ENCODE data around the gene KLHDC4.
"Not testable (repeated sequence)": the region's sequence is repeated elsewhere in the genome, so short reads cannot be mapped to it uniquely, and the experiment has no call there.

Gene KLHDC4

DNA sequence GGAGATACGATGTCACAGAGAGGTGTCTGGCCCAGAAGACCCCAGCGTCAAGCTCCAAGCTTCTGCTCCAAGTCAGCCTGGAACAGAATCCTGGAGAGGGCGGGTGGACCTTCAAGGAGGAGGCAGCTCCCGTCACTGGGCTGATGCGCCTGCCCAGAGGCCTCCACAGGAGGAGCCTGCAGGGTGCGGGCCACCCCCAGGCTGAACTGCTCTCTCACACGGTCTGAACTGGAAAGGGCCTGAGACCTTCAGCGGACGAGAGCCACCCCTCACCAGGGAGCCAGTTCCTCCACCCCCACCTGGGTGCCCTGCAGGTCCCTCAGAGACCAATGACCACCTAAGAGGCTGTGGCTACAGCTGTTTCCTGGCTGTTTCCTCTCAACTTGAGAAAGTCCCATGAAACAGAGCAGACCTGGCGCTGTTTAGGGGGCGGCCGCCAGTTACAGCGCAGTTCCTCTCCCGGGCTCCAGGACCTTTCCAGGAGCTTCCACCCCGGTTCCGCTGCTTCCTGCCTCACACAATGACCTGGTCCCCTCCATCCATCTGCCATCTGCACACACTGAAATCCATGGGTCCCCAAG, 36.0 kb upstream of the KLHDC4 start:
- H3K4me3 ChIP-seq (ENCODE audit: low read depth, low read length), result no peak overlapping the region
- H3K36me3 ChIP-seq (ENCODE audit: insufficient read depth, low read length), result no peaks in the 10 kb centered on the region
- H2AFZ ChIP-seq (ENCODE audit: low read length, unreplicated experiment), result no peak overlapping the region
- H3K27ac ChIP-seq (ENCODE audit: low read depth, low read length), result no peak overlapping the region
- no peaks in the 10 kb centered on the region for H3K27me3 ChIP-seq (ENCODE audit: insufficient read depth, low read length)
- H3K4me1 ChIP-seq (ENCODE audit: control insufficient read depth, insufficient read depth, low read length, unreplicated experiment), result peaks cover 7% of the 10 kb centered on the region
- no peaks in the 10 kb centered on the region for H3K79me2 ChIP-seq (ENCODE audit: control insufficient read depth, insufficient read depth, low read length, unreplicated experiment)

DNA sequence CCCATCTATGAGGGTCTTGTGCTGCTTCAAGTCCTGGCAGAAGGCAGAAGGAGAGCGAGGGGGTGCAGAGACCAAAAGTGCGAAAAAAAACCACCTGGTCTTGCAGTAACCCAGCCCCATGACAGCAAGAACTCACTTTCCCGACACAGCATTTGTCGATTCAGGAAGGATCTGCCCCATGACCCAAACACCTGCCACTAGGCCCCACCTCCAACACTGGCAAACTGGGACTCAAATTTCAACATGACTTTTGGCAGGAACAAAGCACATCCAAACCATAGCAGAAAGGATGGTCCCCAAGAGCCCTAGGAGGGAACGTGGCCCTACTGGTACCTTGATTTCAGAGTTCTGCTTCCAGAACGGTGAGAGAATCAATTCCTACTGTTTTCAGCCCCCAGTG, 34.7 kb upstream of the KLHDC4 start:
- Histone ChIP-seq H3K4me1 (ENCODE audit: control insufficient read depth, insufficient read depth, low read length, unreplicated experiment) (no peaks in the 10 kb centered on the region), H3K79me2 (ENCODE audit: control insufficient read depth, insufficient read depth, low read length, unreplicated experiment) (no peaks in the 10 kb centered on the region), H2AFZ (ENCODE audit: low read length, unreplicated experiment) (no peak overlapping the region), H3K36me3 (ENCODE audit: insufficient read depth, low read length) (no peaks in the 10 kb centered on the region), H3K27me3 (ENCODE audit: insufficient read depth, low read length) (no peaks in the 10 kb centered on the region), H3K27ac (ENCODE audit: low read depth, low read length) (no peak overlapping the region), H3K4me3 (ENCODE audit: low read depth, low read length) (no peak overlapping the region)

DNA sequence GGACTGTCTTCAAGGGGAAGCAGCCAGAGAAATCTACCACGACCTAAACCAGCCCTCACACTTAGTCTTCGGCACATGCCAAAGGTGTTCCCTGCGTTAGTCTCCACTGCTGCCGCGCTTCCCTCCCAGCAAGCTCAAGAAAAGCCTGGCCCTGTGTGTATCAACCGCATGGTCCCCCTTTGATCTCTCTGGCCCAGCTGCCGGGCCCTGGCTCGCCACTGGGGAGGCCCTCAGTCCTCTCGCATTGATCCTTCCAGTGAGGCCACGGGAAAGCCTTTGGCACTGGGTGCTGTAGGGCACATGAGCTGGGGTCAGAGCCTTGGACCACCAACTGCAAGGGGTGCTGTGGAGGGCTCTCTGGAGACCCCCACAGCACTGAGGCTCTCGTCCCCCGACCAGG, 29.6 kb upstream of the KLHDC4 start:
- no peak overlapping the region for H2AFZ ChIP-seq (ENCODE audit: low read length, unreplicated experiment)
- no peaks in the 10 kb centered on the region for H3K36me3 ChIP-seq (ENCODE audit: insufficient read depth, low read length)
- H3K4me1 ChIP-seq (ENCODE audit: control insufficient read depth, insufficient read depth, low read length, unreplicated experiment), result peaks cover 17% of the 10 kb centered on the region
- H3K27ac ChIP-seq (ENCODE audit: low read depth, low read length), result no peak overlapping the region
- H3K4me3 ChIP-seq (ENCODE audit: low read depth, low read length), result no peak overlapping the region
- H3K27me3 ChIP-seq (ENCODE audit: insufficient read depth, low read length), result no peaks in the 10 kb centered on the region
- H3K79me2 ChIP-seq (ENCODE audit: control insufficient read depth, insufficient read depth, low read length, unreplicated experiment), result no peaks in the 10 kb centered on the region

DNA sequence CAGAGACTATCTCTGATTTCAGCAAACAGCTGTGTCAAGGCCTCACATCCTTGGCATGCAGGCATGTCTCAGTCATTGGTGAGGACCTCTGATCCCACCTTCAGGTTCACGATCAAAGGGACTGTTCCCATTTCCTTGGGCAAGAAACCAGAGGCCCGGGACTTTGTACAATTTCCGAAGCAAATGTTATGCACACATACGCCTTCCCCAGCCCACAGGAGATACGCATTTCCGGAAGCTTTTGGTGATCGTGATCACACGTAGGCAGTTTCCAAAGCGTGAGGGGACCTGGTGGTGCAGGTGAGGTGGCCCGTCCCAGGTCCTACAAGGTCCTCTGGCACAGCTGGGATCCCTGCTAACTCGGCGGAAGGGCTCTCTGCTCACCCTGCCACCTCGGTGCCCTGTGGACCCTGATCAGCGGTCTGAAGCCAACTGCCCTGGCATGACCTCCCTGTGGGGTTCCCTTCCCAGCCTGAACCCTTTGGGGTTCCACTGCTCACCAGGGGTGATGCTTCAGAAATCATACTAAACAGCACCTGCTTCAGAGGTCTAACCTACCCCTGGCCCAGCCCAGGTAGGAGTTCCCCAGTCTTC, 28.8 kb upstream of the KLHDC4 start:
- Histone ChIP-seq H3K27ac (ENCODE audit: low read depth, low read length) (no peak overlapping the region), H3K27me3 (ENCODE audit: insufficient read depth, low read length) (no peaks in the 10 kb centered on the region), H3K79me2 (ENCODE audit: control insufficient read depth, insufficient read depth, low read length, unreplicated experiment) (no peaks in the 10 kb centered on the region), H3K4me1 (ENCODE audit: control insufficient read depth, insufficient read depth, low read length, unreplicated experiment) (peaks cover 24% of the 10 kb centered on the region), H2AFZ (ENCODE audit: low read length, unreplicated experiment) (no peak overlapping the region), H3K4me3 (ENCODE audit: low read depth, low read length) (no peak overlapping the region), H3K36me3 (ENCODE audit: insufficient read depth, low read length) (no peaks in the 10 kb centered on the region)

DNA sequence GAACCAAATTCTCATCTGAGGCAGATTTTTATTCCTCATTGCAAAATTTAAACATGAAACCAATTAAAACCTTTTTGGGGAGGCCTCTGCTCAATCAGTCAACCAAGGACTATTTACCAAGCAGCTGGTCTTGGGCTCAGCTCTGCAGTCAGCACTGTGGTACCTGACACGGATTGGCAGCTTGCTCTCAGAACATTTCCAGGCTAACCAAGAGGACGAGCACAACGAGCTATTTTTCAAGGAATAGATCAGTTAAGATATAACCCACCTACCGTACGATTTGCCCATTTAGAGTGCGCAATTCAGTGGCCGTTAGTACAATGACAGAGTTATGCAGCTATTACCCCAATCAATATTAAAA, 26.4 kb upstream of the KLHDC4 start:
- H3K4me1 ChIP-seq (ENCODE audit: control insufficient read depth, insufficient read depth, low read length, unreplicated experiment), result peaks cover 26% of the 10 kb centered on the region
- no peak overlapping the region for H2AFZ ChIP-seq (ENCODE audit: low read length, unreplicated experiment)
- no peak overlapping the region for H3K4me3 ChIP-seq (ENCODE audit: low read depth, low read length)
- no peak overlapping the region for H3K27ac ChIP-seq (ENCODE audit: low read depth, low read length)
- H3K27me3 ChIP-seq (ENCODE audit: insufficient read depth, low read length), result no peaks in the 10 kb centered on the region
- no peaks in the 10 kb centered on the region for H3K79me2 ChIP-seq (ENCODE audit: control insufficient read depth, insufficient read depth, low read length, unreplicated experiment)
- H3K36me3 ChIP-seq (ENCODE audit: insufficient read depth, low read length), result no peaks in the 10 kb centered on the region

DNA sequence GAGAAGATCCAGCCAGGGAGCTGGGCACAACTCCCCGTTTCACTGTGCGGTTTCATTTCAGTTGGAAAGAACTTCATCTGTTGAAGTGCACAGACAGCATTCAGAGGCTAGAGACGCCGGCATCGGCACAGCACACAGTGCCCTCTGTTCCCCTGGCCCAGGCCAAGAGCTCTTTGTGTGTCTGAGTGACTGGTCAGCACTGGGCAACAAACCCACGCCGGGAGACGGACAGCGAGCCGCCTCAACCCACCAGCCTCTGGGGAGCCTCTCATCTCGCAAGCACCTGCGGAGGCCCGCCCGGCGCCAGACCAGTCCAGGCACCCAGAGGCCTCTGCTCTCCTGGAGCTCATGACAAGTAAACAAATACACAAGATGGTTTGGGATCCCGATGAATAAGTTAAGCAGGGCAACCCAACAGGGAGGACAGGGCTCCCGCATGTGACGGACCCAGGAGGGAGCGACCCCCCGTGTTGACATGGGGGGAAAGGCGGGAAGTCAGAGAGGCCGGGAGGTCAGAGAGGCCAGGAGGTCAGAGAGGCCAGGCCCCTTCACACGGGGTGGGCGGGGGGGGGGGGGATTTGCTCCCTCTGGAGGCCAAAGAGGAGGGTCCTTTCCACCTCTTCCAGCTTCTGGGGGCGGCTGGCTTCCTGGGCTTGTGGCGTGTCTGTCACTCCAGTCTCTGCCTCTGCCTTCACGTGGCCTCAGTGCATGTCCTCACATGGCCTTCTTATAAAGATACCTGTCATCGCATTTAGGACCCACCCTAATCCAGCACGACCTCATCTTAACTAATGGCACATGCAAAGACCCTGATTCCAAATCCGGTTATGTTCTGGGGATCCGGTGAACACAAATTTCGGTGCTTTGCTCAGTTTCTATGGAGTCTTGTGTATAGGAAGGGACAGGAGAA, 25.8 kb upstream of the KLHDC4 start:
- Histone ChIP-seq H3K4me1 (ENCODE audit: control insufficient read depth, insufficient read depth, low read length, unreplicated experiment) (peaks cover 26% of the 10 kb centered on the region), H3K36me3 (ENCODE audit: insufficient read depth, low read length) (no peaks in the 10 kb centered on the region), H3K79me2 (ENCODE audit: control insufficient read depth, insufficient read depth, low read length, unreplicated experiment) (no peaks in the 10 kb centered on the region)

DNA sequence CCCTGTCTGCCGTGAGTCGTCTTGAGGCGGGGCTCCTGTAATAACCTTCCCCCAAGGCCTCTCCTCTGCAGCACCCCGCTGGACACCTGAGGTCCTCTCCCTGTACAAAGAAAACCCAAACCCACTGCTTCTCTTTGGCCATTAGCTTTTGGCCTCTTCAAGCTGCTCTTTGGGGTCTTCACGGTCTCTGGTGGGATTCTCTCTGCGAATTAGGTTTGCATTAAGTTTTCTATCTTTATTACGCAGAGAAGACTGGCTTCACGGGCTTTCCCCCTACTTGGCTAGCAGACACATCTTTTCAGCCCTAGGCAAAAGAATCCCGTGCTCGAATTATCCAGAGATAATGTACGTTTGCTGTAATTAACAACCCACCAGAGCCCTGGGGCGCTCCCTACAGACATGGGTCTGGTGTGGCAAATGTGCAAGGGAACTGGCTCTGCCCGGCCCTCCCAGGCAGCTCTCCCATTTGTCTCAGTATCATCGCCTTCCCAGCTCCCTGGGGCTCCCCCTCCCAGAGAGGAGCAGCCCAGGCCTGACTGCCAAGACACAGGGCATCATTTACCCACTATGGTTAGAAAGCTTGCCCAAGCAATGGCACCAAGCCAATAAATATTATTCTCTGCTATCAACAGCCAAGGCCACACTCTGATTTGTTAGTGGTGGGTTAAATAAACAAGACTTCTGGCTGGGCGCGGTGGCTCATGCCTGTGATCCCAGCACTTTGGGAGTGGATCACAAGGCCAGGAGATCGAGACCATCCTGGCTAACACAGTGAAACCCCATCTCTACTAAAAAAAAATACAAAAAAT, 24.7 kb upstream of the KLHDC4 start:
- no peaks in the 10 kb centered on the region for H3K27me3 ChIP-seq (ENCODE audit: insufficient read depth, low read length)
- peak overlapping the region; percentile 46; the same call in 1 of the 2 replicates for H3K27ac ChIP-seq (ENCODE audit: low read depth, low read length)
- H2AFZ ChIP-seq (ENCODE audit: low read length, unreplicated experiment), result no peak overlapping the region
- H3K36me3 ChIP-seq (ENCODE audit: insufficient read depth, low read length), result no peaks in the 10 kb centered on the region
- H3K4me1 ChIP-seq (ENCODE audit: control insufficient read depth, insufficient read depth, low read length, unreplicated experiment), result peaks cover 26% of the 10 kb centered on the region
- no peaks in the 10 kb centered on the region for H3K79me2 ChIP-seq (ENCODE audit: control insufficient read depth, insufficient read depth, low read length, unreplicated experiment)
- H3K4me3 ChIP-seq (ENCODE audit: low read depth, low read length), result no peak overlapping the region

More for the DNA sequence above, 25.8 kb upstream of the KLHDC4 start:
- Histone ChIP-seq H3K27ac (ENCODE audit: low read depth, low read length) (no peak overlapping the region), H2AFZ (ENCODE audit: low read length, unreplicated experiment) (no peak overlapping the region), H3K27me3 (ENCODE audit: insufficient read depth, low read length) (no peaks in the 10 kb centered on the region), H3K4me3 (ENCODE audit: low read depth, low read length) (no peak overlapping the region)

DNA sequence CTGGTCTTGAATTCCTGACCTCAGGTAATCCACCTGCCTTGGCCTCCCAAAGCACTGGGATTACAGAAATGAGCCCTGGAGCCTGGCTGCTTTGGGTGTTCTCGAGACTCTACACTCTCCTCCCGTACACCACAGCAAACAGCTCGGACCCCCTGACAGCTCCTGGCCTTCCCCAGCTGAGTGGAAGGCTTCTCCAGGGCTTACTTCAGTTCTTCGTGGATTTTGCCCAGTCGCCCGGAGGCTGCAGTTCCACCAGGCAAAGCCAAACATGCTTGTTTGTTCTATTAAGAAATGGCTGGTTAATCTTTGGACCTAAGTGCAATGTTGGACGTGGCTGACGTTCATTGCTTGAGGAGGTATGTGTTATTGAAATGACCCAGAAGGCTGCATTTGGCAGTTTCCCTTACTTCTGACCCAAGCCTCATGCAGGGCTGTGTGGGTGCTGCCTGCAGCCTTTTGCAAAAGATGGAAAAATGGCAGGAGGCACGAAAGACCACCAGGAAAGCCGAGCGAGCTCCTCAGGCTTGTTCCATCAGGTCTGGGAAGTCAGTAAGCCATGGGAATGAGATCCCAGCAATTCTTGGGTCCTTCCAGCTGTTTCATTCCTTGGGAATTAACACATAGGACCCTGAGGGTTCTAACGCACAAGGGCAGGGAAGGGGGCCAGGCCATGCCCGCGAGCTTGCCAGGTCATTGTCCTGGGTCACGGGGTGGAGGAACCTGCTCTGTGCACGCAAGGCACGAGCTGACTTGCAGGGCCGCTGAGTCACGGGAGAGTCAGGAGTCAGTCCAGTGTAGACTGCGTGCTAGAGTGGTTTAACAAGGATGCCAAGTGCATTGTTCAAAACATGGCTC, 23.9 kb upstream of the KLHDC4 start:
- Histone ChIP-seq H3K4me3 (ENCODE audit: low read depth, low read length) (no peak overlapping the region), H3K27ac (ENCODE audit: low read depth, low read length) (peak overlapping the region; percentile 40; the same call in 1 of the 2 replicates), H3K4me1 (ENCODE audit: control insufficient read depth, insufficient read depth, low read length, unreplicated experiment) (peaks cover 26% of the 10 kb centered on the region), H3K36me3 (ENCODE audit: insufficient read depth, low read length) (no peaks in the 10 kb centered on the region), H2AFZ (ENCODE audit: low read length, unreplicated experiment) (no peak overlapping the region), H3K27me3 (ENCODE audit: insufficient read depth, low read length) (no peaks in the 10 kb centered on the region), H3K79me2 (ENCODE audit: control insufficient read depth, insufficient read depth, low read length, unreplicated experiment) (no peaks in the 10 kb centered on the region)

DNA sequence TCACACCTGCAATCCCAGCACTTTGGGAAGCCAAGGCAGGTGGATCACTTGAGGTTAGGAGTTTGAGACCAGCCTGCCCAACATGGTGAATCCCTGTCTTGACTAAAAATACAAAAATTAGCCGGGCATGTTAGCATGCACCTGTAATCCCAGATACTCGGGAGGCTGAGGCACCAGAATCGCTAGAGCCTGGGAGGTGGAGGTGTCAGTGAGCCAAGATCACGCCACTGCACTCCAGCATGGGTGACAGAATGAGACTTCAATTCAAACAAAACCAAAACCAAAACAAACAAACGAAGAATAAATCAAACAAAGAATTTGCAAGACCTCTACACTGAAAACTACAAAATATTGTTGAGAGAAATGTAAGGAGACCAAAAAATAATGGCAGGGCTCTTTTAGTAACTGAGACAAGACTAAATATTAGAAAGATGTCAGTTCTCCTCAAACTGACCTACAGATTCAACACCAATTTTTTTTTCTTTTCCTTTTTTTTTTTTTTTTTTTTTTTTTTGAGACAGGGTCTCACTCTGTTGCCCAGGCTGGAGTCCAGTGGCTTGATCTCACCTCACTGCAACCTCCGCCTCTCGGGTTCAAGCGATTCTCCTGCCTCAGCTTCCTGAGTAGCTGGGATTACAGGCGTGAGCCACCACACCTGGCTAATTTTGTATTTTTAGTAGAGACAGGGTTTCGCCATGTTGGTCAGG, 23.1 kb upstream of the KLHDC4 start:
- not testable (repeated sequence) for H3K79me2 ChIP-seq (ENCODE audit: control insufficient read depth, insufficient read depth, low read length, unreplicated experiment); H2AFZ ChIP-seq (ENCODE audit: low read length, unreplicated experiment); H3K27me3 ChIP-seq (ENCODE audit: insufficient read depth, low read length); H3K36me3 ChIP-seq (ENCODE audit: insufficient read depth, low read length); H3K27ac ChIP-seq (ENCODE audit: low read depth, low read length); H3K4me3 ChIP-seq (ENCODE audit: low read depth, low read length)
- H3K4me1 ChIP-seq (ENCODE audit: control insufficient read depth, insufficient read depth, low read length, unreplicated experiment), result peaks cover 23% of the 10 kb centered on the region

Data from ACC112 (cell line).